ENCODE measurements around the gene GPA33. TPM values are rescaled to one million over a fixed set of nuclear protein-coding genes. Genes with fewer than 3 reads are reported as not detected.
"Not testable (repeated sequence)": the region's sequence is repeated elsewhere in the genome, so short reads cannot be mapped to it uniquely, and the experiment has no call there.

The GPA33 gene
- total RNA-seq, 1 donor from 2014 or later, result 0.91 TPM

GRCh38 chr1:167052389-167052788 is 37.8 kb downstream of the GPA33 start:
- H3K4me3 ChIP-seq, result no peak overlapping the region
- peaks cover 22% of the 10 kb centered on the region for H3K27me3 ChIP-seq (ENCODE audit: low read depth)
- no peaks in the 10 kb centered on the region for H3K9me3 ChIP-seq (replicated peaks)
- no peak overlapping the region for H3K27ac ChIP-seq (replicated peaks)
- no peaks in the 10 kb centered on the region for H3K4me1 ChIP-seq
- no peaks in the 10 kb centered on the region for H3K36me3 ChIP-seq
- DNase-seq, result no peak
- intact Hi-C loops (cut with micrococcal nuclease), result no loop called here
- TF ChIP-seq, protein P1, sequence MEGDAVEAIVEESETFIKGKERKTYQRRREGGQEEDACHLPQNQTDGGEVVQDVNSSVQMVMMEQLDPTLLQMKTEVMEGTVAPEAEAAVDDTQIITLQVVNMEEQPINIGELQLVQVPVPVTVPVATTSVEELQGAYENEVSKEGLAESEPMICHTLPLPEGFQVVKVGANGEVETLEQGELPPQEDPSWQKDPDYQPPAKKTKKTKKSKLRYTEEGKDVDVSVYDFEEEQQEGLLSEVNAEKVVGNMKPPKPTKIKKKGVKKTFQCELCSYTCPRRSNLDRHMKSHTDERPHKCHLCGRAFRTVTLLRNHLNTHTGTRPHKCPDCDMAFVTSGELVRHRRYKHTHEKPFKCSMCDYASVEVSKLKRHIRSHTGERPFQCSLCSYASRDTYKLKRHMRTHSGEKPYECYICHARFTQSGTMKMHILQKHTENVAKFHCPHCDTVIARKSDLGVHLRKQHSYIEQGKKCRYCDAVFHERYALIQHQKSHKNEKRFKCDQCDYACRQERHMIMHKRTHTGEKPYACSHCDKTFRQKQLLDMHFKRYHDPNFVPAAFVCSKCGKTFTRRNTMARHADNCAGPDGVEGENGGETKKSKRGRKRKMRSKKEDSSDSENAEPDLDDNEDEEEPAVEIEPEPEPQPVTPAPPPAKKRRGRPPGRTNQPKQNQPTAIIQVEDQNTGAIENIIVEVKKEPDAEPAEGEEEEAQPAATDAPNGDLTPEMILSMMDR (IDR thresholded peaks at IDR 0.05; ENCODE audit: borderline replicate concordance), result peak; percentile 56

GRCh38 chr1:167051907-167052306 is 38.3 kb downstream of the GPA33 start:
- TF ChIP-seq, protein P1 (IDR thresholded peaks at IDR 0.05; ENCODE audit: borderline replicate concordance), result no peak
- H3K27me3 ChIP-seq (ENCODE audit: low read depth), result peaks cover 27% of the 10 kb centered on the region
- intact Hi-C loops (cut with micrococcal nuclease), result no loop called here
- no peak overlapping the region for H3K27ac ChIP-seq (replicated peaks)
- no peak overlapping the region for H3K4me3 ChIP-seq
- no peaks in the 10 kb centered on the region for H3K9me3 ChIP-seq (replicated peaks)
- H3K36me3 ChIP-seq, result no peaks in the 10 kb centered on the region
- no peak for DNase-seq
- H3K4me1 ChIP-seq, result no peaks in the 10 kb centered on the region

GRCh38 chr1:167043752-167044488 is 46.3 kb downstream of the GPA33 start:
- Histone ChIP-seq H3K36me3 (no peaks in the 10 kb centered on the region), H3K9me3 (replicated peaks) (no peaks in the 10 kb centered on the region), H3K27ac (replicated peaks) (no peak overlapping the region), H3K4me1 (peaks cover 10% of the 10 kb centered on the region), H3K27me3 (ENCODE audit: low read depth) (peaks cover 48% of the 10 kb centered on the region), H3K4me3 (peak overlapping the region; percentile 58)
- TF ChIP-seq, protein P1 (IDR thresholded peaks at IDR 0.05; ENCODE audit: borderline replicate concordance), result no peak
- peak; percentile 38 for DNase-seq
- intact Hi-C loops (cut with micrococcal nuclease), result no loop called here

DNA sequence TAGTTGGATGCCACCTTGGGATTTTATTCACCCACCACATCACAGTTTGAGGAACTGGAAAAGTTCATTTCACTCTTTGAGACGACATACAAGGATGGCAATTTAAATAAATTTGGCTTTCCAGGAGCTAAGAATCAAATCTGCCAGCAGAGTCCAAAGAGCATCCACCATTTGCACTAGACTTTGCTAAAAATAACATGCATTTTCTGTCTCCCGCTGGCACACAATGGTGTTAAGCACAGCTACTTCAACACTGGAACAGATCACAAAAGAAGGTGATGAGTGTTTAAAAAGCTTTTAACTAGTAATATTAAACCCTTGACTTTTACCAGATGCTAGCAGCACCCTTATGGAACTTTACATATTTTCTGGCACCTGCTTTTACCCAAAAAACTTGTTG is 56.5 kb downstream of the GPA33 start:
- intact Hi-C loops (cut with micrococcal nuclease), result no loop called here
- no peak for DNase-seq
- H3K4me3 ChIP-seq, result no peak overlapping the region

GRCh38 chr1:167029553-167029952 is 60.6 kb downstream of the GPA33 start:
- H3K27ac ChIP-seq (replicated peaks); DNase-seq; H3K36me3 ChIP-seq; intact Hi-C loops (cut with micrococcal nuclease); H3K9me3 ChIP-seq (replicated peaks); H3K4me1 ChIP-seq; H3K4me3 ChIP-seq: not testable (repeated sequence)
- H3K27me3 ChIP-seq (ENCODE audit: low read depth), result peaks cover 40% of the 10 kb centered on the region

More for the DNA sequence above, 56.5 kb downstream of the GPA33 start:
- peaks cover 23% of the 10 kb centered on the region for H3K27me3 ChIP-seq (ENCODE audit: low read depth)
- TF ChIP-seq, protein P1 (IDR thresholded peaks at IDR 0.05; ENCODE audit: borderline replicate concordance), result no peak
- H3K4me1 ChIP-seq, result peaks cover 5% of the 10 kb centered on the region
- H3K27ac ChIP-seq (replicated peaks), result no peak overlapping the region
- no peaks in the 10 kb centered on the region for H3K36me3 ChIP-seq
- no peaks in the 10 kb centered on the region for H3K9me3 ChIP-seq (replicated peaks)

GRCh38 chr1:167022384-167022783 is 67.8 kb downstream of the GPA33 start:
- no peaks in the 10 kb centered on the region for H3K9me3 ChIP-seq (replicated peaks)
- H3K36me3 ChIP-seq, result no peaks in the 10 kb centered on the region
- DNase-seq, result no peak
- TF ChIP-seq, protein P1 (IDR thresholded peaks at IDR 0.05; ENCODE audit: borderline replicate concordance), result no peak
- H3K27me3 ChIP-seq (ENCODE audit: low read depth), result peaks cover 4% of the 10 kb centered on the region
- H3K4me3 ChIP-seq, result no peak overlapping the region
- H3K4me1 ChIP-seq, result no peaks in the 10 kb centered on the region
- H3K27ac ChIP-seq (replicated peaks), result no peak overlapping the region
- intact Hi-C loops (cut with micrococcal nuclease), result no loop called here

Data from left ventricle myocardium inferior (tissue), 1 donor.